HG03442 (cell line): ENCODE data around the gene TXNDC11.
"Not testable (repeated sequence)": the region's sequence is repeated elsewhere in the genome, so short reads cannot be mapped to it uniquely, and the experiment has no call there.

Experiments
- ATAC-seq: cut with Tn5 transposase; IDR thresholded peaks from one replicate; pipeline ENCODE4 v1.9.1; 2021; ENCODE audit warnings: mild to moderate bottlenecking, moderate library complexity; ENCODE audit not compliant: unreplicated experiment

Gene TXNDC11

DNA sequence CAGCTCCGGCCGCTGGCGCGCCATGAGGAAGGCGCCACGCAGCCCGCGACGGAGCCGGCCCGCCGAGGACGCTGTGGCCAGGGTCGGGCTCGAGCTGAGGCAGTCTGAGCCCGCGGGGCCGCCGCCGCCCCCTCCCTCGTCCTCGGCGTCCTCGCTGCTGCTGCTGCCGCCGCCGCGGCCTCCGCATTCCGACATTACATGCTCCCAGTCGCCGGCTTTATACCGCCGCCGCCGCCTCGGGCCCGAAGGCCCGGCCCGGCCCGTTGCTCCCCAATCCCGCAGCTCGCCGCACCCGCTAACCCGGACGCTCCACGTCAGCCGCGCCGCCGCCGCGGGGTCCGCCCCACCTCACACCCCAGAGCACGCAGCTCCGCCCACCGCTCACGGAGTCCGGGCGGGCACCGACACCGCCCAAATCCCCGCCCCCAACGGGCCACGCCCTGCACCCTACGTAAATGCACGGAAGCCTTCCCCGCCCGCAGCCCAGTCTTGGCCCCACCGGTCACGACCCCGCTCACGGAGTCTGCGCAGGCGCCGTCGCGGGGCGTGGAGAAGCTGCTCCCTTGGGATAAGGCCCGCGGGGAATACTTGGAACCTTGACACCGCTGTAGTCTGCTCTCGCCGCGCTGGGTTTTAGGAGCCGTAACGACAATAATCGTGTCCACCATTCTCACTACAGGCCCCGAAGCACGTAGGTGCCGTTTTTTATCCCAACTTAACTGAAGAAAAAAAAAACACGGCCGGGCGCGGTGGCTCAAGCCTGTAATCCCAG lies at the start of gene TXNDC11:
Gene TXNDC11 (minus strand): TSS at position 322 of the 772 bp plus-strand sequence. CDS start 127 bp downstream, at position 195.
- ATAC-seq, result peak; percentile 87

GRCh38 chr16:11791144-11791828 lies 48.6 kb upstream of the TXNDC11 start:
- no peak for ATAC-seq

- ATAC-seq, result no peak
These were observed 46.3 kb upstream of the TXNDC11 start for GRCh38 chr16:11788914-11789313.

DNA sequence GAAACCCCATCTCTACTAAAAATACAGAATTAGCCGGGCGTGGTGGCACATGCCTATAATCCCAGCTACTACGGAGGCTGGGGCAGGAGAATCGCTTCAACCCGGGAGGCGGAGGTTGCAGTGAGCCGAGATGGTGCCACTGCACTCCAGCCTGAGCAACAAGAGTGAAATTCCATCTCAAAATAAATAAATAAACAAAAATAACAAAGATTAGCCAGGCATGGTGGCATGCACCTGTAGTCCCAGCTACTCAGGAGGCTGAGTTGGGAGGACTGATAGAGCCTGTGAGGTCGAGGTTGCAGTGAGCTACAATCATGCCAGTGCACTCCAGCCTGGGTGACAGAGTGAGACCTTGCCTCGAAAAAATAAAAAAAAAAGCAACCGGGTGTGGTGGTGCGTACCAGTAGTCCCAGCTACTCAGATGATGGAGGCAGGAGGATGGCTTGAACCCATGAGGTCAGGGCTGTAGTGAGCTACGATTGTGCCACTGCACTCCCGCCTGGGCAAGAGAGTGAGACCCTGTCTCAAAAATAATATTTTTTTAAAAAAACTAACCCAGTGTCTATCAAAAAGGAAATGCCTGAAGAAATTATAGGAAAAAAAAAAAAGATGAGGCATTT lies 42.4 kb upstream of the TXNDC11 start:
- not testable (repeated sequence) for ATAC-seq

DNA sequence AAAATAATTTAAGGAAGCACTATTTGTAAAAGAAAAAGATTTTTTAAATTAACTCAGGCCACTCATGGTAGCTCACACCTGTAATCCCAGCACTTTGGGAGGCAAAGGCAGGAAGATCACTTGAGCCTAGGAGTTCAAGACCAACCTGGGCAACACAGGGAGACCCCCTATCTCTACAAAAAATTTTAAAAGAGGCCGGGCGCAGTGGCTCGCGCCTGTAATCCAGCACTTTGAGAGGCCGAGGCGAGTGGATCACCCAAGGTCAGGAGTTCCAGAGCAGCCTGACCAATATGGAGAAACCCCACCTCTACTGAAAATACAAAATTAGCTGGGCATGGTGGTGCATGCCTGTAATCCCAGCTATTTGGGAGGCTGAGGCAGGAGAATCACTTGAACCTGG lies 41.7 kb upstream of the TXNDC11 start:
- ATAC-seq, result not testable (repeated sequence)

DNA sequence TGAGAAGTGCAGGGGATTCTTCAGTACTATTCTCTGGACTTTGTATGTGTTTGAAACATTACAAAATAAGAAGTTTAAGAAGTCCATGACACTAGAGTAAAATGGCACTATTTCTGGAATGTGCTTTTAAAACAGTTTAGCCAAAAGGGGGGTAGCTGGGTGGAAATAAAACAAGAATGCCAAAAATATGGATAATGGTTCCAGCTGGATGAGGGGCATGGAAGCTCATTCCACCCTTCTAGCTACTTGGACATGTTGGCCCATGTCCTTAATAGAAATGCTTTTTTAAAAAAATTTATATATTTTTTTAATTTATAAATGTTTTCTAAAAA lies 41.3 kb upstream of the TXNDC11 start:
- ATAC-seq, result no peak

DNA sequence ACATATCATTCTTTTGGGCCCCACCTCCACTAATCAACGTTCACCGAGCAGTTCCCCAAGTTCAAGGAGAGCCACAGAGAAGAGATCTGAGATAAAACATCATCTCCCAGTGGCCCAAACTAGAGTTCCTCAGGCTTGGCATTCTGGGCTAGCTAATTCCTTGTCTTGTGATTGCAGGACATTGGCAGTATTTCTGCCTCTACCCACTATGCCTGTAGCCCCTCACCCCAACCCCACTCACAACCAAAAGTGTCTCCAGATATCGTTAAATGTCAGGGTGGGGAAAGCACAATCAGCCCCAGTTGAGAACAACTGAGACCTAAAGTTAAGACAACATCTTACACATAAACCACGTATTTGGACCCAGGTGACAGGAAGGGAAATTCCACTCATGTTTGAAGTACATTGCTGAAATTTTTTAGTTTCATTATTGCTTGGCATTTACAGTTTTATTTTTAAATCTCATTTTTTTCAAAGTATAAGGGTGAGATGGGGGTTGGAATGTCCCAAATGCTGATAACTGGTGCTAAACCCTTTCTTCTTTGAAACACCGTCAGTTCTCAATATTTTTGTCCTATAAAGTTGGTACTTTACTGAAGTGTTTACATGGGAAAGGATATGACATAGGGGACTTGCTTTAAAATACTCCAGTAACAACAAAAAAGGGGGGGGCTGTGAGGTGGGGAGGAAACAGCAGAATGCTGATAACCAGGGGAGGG lies 40.8 kb upstream of the TXNDC11 start:
- ATAC-seq, result peak; percentile 56

- no peak for ATAC-seq
These were observed 39.1 kb upstream of the TXNDC11 start for GRCh38 chr16:11781773-11782172.

DNA sequence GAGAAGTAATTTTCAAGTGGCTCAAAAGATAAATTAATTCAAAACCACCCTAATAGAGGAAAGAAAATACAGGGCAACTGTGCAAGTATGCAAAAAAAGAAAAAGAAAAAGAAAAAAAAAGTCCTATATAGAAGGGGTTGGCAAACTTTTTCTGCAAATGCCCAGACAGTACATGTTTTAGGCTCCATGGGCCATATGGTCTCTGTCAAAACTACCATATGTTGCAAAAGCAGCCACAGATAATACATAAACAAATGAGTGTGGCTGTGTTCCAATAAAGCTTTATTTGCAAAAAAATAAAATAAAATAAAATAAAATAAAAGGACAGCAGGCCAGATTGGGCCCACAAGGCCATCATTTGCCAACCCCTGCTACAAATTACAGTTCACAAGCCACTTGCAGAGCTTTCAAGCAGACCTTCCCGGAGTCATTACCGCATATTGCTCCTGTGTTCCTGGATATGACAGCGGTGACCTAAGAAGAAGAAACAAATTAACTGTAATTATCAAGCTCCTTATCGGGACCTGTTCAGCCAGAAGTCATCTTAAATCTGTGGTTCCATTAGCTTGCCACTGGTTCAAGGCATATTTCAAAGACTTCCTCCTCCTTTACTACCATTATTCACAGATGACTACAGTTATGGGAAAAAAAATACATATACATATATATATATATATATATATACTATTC lies 38.5 kb upstream of the TXNDC11 start:
- no peak for ATAC-seq

DNA sequence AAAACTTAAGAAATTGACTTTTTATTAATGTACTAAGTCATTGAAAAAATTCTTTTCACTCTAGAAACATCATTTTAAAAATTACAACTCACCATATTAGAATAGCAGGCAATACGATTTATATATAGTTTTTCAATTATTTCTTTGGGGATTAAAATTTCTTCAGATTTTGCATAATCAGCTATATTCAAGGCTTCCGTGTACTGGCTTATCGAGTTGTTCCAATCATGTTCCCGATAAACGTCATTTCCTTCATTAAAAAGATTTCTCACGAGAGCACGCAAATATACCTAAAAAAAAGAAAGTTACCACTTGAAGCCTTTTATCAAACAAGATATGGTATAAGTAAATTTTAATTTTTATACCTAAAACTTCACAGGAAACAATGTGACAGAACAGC lies 36.4 kb upstream of the TXNDC11 start:
- no peak for ATAC-seq

- ATAC-seq, result no peak
These were observed 31.5 kb upstream of the TXNDC11 start for GRCh38 chr16:11774065-11774626.

DNA sequence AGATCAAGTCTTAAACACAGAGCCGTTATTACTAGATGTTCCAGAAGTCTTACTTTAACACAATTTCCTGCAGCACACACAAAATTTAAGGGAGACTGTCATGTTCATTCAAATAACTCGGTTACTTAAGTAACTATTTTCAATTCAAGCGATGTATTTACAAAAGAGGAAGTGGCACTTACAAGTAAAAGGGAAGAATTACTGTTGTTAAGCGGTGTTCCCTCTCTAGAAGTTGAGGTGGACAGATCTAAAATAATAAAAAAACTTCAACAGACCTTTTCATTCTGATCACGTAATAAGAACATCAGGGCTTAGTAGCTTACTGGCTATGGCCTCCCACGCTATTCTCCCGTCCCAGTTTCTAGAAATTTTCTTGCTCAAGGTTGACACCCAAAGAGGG lies 26.2 kb upstream of the TXNDC11 start:
- no peak for ATAC-seq

- ATAC-seq, result no peak
These were observed 19.8 kb upstream of the TXNDC11 start for GRCh38 chr16:11762431-11762830.

DNA sequence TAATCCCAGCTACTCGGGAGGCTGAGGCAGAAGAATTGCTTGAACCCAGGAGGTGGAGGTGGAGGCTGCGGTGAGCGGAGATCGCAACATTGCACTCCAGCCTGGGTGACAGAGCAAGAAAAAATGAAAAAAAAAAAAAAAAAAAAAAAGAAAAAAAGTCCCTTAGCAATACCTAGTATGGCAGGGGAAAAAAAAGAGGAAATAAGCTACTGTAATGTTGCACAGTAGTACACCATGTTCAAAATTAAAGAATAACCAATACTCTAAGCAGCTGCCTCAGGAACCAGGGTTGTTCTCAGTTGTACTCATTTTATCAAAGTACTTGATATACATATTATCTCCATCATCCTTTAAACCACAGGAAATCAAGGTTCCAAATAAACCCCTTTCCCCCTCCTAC lies 17.3 kb upstream of the TXNDC11 start:
- no peak for ATAC-seq

GRCh38 chr16:11759163-11759834 lies 16.6 kb upstream of the TXNDC11 start:
- ATAC-seq, result no peak

- no peak for ATAC-seq
These were observed 15.3 kb upstream of the TXNDC11 start for GRCh38 chr16:11757671-11758545.

GRCh38 chr16:11756248-11756647 lies 13.6 kb upstream of the TXNDC11 start:
- no peak for ATAC-seq

- no peak for ATAC-seq
These were observed 12.5 kb upstream of the TXNDC11 start for GRCh38 chr16:11755022-11755760.
